ENCODE results near the gene IQSEC1.
A peak's percentile ranks its signal among the peaks of the same experiment; 100 is the strongest.

Gene IQSEC1

DNA sequence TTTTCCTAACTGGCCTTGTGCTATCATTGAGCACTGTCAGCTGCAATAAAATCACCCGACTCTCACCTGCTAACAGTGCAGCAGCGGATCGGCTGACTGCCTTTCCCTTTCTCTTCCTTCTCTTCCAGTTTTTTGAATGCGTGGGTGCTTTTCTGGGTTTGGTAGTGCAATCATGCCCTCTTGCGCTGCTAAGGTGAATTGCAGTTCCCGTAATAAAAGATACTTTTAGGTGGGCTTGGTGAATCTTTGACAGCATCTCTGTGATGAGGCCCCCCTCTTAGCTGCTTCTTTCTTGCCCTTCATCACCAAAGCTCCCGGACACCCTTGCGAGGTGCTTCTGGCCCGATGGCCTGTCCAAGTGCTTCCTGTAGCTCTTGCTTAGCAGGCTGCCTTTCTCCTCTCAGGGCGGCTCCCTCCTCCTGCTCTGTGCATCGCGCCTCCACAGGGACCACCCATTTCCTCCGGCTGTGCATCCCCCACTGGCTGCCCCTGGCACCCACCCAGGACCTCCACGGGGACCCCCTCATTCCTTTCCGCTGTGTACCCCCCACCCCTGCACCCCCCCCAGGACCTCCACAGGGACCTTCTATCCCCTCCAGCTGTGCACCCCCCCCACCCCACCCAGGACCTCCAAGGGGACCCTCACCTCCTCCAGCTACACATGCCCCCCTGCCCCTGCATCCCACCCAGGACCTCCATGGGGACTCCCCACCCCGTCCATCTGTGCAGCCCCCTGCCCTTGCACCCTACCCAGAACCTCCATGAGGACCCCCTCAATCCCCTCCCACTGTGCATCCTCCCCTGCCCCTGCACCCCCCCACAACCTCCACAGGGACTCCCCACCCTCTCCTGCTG is 181.0 kb downstream of the IQSEC1 start:
- TF ChIP-seq, protein P1, sequence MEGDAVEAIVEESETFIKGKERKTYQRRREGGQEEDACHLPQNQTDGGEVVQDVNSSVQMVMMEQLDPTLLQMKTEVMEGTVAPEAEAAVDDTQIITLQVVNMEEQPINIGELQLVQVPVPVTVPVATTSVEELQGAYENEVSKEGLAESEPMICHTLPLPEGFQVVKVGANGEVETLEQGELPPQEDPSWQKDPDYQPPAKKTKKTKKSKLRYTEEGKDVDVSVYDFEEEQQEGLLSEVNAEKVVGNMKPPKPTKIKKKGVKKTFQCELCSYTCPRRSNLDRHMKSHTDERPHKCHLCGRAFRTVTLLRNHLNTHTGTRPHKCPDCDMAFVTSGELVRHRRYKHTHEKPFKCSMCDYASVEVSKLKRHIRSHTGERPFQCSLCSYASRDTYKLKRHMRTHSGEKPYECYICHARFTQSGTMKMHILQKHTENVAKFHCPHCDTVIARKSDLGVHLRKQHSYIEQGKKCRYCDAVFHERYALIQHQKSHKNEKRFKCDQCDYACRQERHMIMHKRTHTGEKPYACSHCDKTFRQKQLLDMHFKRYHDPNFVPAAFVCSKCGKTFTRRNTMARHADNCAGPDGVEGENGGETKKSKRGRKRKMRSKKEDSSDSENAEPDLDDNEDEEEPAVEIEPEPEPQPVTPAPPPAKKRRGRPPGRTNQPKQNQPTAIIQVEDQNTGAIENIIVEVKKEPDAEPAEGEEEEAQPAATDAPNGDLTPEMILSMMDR (IDR thresholded peaks at IDR 0.05; ENCODE audit: low read depth, low read length): peak; percentile 86
- peak; percentile 10 for DNase-seq (ENCODE audit: extremely low read depth, low read depth)

DNA sequence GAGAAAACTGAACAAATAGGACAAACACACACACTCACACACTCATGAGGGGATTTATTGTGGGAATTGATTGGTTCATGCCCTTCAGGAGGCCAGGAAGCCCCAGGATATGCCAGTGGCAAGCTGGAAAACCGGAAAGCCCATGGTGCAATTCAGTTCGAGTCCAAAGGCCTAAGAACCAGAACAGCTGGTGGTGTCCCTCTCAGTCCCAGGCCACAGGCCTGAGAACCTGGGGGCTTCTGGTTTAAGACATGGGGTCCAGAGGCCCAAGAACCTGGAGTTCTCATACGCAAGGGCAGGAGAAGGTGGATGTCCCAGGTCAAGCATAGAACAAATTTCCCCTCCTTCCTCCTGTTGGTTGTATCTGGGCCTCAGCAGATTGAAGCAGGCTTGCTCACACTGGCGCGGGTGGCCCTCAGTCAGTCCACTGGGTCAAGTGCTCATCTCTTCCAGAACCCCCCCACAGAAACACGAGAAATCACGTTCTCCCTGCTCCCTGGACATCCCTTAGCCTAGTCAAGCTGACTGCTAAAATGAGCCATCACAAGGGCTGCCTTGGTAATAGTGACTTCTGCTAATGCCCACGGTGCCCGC is 181.7 kb downstream of the IQSEC1 start:
- TF ChIP-seq, protein P1 (IDR thresholded peaks at IDR 0.05; ENCODE audit: low read depth, low read length): no peak
- no peak for DNase-seq (ENCODE audit: extremely low read depth, low read depth)

DNA sequence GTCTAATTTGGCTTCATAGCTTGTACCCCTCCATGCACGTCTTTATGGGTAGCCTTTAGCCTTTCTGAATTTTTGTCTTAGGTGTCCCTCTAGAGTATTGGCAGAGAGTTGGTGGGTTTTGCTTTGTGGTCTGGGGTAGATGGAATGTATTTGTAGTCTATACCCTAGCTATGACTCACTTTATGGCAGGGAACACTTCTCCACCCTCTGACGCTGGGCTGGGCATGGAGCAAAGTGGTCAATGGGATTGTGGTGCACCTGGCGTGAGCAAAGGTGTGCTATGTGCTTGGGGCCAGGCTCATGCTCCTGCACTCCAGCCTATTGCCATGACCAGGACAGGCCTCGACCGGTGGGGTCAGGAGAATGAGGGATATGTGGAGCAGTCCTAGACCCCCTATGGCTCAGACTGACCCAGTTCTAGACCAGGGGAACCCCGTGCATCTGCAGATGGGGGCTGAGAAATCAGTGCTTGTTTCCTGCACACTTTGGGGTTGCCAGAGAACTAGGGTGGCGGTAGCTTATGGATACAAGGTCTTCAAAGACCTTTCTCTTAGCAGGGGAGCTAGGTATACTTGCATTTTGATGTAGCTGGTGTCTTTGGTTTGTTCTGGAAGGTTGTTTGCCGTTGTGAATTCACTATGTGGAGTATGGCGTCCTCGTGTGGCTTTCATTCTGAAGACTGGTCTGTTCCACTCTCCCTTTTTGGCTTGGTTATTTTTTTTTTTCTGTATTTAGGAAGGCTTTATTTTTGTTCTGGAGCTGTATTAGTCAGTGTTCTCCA is 182.4 kb downstream of the IQSEC1 start:
- DNase-seq (ENCODE audit: extremely low read depth, low read depth): no peak
- TF ChIP-seq, protein P1 (IDR thresholded peaks at IDR 0.05; ENCODE audit: low read depth, low read length): no peak

DNA sequence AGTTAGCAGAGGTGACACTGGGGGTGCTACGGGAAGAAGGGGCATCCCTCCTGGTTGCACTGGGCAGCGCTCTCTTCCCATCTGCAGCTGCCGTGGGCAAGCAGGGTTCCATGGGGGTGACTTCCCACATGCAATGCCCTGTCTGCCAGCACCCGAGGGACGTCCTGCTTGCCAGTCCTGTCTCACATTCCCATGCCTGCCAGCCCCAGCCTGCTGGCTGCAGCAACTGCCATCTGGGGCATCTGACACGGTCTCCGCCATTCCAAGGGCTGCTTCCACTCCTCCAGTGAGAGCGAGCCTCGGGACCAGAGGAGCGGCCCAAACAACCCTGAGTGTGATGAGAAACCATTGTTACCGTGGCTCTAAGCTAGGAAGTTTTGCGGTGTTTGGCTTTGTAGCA is 186.5 kb downstream of the IQSEC1 start:
- TF ChIP-seq, protein P1 (IDR thresholded peaks at IDR 0.05; ENCODE audit: low read depth, low read length): no peak

DNA sequence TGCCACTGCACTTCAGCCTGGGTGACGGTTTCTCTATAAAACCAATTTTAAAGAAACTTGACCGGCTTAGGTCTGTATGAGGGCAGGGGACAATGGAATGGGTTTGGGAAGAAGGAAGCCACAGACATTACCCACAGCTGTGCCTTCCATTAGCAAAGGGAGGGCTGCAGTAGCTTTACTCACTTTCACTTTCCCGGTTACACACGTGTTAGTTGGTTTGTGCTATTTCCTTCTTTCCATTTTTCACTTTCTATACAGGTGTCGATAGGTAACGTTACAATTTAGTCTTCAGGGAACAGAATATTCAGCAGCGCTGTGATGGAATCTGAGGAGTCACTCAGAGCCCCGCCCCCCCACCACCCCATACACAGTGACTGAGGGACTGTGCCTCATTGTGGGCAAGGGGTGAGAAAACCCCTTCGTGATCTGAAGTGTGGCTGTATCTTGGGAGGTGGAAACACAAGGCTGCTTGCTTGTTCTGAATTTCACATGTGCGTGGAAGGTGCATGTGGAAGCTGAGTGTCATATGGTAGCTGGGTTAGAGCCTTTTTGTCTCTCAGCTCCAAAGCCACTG is 187.0 kb downstream of the IQSEC1 start:
- TF ChIP-seq, protein P1 (IDR thresholded peaks at IDR 0.05; ENCODE audit: low read depth, low read length): no peak
- DNase-seq (ENCODE audit: extremely low read depth, low read depth): no peak

More for the DNA sequence above, 186.5 kb downstream of the IQSEC1 start:
- DNase-seq (ENCODE audit: extremely low read depth, low read depth): no peak

DNA sequence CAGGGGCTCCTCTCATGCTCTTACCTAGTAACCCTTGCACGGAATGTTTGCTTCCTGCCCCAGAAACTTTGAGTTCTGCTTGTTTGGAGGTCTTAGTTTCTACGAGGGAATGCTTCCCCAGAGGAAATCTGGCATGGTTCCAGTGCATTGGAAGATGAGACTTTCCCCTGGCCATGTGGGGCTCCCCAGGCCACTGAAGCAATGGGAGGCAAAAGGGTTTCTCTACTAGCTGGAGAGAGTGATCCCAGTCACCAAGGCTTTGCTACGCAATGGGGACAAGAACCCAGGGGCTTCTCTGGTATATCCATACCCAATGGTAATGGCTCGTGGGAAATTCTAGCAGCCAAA is 187.7 kb downstream of the IQSEC1 start:
- no peak for DNase-seq (ENCODE audit: extremely low read depth, low read depth)
- TF ChIP-seq, protein P1 (IDR thresholded peaks at IDR 0.05; ENCODE audit: low read depth, low read length): no peak

Data from AG09319 (cell line).